Ishikawa (cell line): ENCODE results near the gene IPO13.
A peak's percentile ranks its signal among the peaks of the same experiment; 100 is the strongest.

Experiments
- CEBPB ChIP-seq: IDR thresholded peaks from 2 replicates; pipeline ENCODE4 v1.6.1; 2012
- CREB1 ChIP-seq: IDR thresholded peaks from 2 replicates; pipeline ENCODE4 v1.6.1; 2012; ENCODE audit warnings: low read depth
- EGR1 ChIP-seq: IDR thresholded peaks from 2 replicates; pipeline ENCODE4 v1.6.1; 2012
- EP300 ChIP-seq: IDR thresholded peaks from 2 replicates; pipeline ENCODE4 v1.6.1; 2012; ENCODE audit warnings: borderline replicate concordance
- FOXM1 ChIP-seq: IDR thresholded peaks from 2 replicates; pipeline ENCODE4 v1.6.1; 2012; ENCODE audit warnings: low read depth, borderline replicate concordance
- NFIC ChIP-seq: IDR thresholded peaks from 2 replicates; pipeline ENCODE4 v1.6.1; 2012
- RAD21 ChIP-seq: IDR thresholded peaks from 2 replicates; pipeline ENCODE4 v1.6.1; 2012; ENCODE audit warnings: low read depth
- TAF1 ChIP-seq: IDR thresholded peaks from 2 replicates; pipeline ENCODE4 v1.6.1; 2012; ENCODE audit warnings: low read depth, mild to moderate bottlenecking
- TCF12 ChIP-seq: IDR thresholded peaks from 2 replicates; pipeline ENCODE4 v1.6.1; 2012; ENCODE audit warnings: low read depth
- TEAD4 ChIP-seq: IDR thresholded peaks from 2 replicates; pipeline ENCODE4 v1.6.1; 2012
- YY1 ChIP-seq: IDR thresholded peaks from 2 replicates; pipeline ENCODE4 v1.6.1; 2012; ENCODE audit warnings: low read depth
- ZBTB7A ChIP-seq: IDR thresholded peaks from 2 replicates; pipeline ENCODE4 v1.6.1; 2012; ENCODE audit warnings: low read depth
- TF ChIP-seq, protein P1 (sequence below): IDR thresholded peaks from 2 replicates; pipeline ENCODE4 v1.6.1; 2012; ENCODE audit warnings: low read depth, mild to moderate bottlenecking
- TF ChIP-seq, protein P2 (sequence below): IDR thresholded peaks from 2 replicates; pipeline ENCODE4 v1.6.1; 2012
- TF ChIP-seq, protein P3 (sequence below): IDR thresholded peaks from 2 replicates; pipeline ENCODE4 v1.6.1; 2012

The IPO13 gene

DNA sequence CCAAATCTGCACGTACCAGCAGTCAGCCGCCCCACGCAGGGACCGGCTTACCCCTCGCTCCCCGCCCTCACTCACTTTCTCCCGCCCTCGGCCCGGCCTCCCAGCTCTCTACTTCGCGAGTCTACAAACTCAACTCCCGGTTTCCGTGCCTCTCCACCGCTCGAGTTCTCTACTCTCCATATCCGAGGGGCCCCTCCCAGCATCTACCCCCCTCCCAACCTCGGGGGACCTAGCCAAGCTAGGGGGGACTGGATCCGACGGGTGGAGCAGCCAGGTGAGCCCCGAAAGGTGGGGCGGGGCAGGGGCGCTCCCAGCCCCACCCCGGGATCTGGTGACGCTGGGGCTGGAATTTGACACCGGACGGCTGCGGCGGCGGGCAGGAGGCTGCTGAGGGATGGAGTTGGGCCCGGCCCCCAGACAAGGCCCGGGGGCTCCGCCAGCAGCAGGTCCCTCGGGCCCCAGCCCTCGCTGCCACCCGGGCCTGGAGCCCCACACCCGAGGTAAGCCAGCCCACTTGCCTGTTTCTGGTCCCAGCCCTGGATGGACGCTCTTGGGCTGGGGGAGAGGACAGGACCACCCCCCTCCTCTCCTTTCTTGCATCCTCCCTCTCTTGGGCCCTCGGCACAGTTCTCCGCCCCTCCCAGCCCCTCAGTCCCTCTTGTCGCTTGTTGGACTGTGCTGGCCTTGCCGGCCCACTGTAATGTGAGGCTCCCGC is 13.2 kb upstream of the IPO13 start, which contains the start of gene ARTN:
ARTN (plus strand) TSS at position 416 of the 715 bp plus-strand sequence. CDS start 1,856 bp downstream, outside the sequence.
- TF ChIP-seq CEBPB (no peak), NFIC (no peak), FOXM1 (no peak), ZBTB7A (peak; percentile 89; the same call in 1 of the 2 replicates), RAD21 (no peak), EGR1 (no peak), TAF1 (no peak), TEAD4 (peak; percentile 36; the same call in 1 of the 2 replicates), TCF12 (no peak), CREB1 (peak; percentile 47; the same call in 1 of the 2 replicates), YY1 (no peak)
- TF ChIP-seq, protein P1, sequence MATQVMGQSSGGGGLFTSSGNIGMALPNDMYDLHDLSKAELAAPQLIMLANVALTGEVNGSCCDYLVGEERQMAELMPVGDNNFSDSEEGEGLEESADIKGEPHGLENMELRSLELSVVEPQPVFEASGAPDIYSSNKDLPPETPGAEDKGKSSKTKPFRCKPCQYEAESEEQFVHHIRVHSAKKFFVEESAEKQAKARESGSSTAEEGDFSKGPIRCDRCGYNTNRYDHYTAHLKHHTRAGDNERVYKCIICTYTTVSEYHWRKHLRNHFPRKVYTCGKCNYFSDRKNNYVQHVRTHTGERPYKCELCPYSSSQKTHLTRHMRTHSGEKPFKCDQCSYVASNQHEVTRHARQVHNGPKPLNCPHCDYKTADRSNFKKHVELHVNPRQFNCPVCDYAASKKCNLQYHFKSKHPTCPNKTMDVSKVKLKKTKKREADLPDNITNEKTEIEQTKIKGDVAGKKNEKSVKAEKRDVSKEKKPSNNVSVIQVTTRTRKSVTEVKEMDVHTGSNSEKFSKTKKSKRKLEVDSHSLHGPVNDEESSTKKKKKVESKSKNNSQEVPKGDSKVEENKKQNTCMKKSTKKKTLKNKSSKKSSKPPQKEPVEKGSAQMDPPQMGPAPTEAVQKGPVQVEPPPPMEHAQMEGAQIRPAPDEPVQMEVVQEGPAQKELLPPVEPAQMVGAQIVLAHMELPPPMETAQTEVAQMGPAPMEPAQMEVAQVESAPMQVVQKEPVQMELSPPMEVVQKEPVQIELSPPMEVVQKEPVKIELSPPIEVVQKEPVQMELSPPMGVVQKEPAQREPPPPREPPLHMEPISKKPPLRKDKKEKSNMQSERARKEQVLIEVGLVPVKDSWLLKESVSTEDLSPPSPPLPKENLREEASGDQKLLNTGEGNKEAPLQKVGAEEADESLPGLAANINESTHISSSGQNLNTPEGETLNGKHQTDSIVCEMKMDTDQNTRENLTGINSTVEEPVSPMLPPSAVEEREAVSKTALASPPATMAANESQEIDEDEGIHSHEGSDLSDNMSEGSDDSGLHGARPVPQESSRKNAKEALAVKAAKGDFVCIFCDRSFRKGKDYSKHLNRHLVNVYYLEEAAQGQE: no peak

DNA sequence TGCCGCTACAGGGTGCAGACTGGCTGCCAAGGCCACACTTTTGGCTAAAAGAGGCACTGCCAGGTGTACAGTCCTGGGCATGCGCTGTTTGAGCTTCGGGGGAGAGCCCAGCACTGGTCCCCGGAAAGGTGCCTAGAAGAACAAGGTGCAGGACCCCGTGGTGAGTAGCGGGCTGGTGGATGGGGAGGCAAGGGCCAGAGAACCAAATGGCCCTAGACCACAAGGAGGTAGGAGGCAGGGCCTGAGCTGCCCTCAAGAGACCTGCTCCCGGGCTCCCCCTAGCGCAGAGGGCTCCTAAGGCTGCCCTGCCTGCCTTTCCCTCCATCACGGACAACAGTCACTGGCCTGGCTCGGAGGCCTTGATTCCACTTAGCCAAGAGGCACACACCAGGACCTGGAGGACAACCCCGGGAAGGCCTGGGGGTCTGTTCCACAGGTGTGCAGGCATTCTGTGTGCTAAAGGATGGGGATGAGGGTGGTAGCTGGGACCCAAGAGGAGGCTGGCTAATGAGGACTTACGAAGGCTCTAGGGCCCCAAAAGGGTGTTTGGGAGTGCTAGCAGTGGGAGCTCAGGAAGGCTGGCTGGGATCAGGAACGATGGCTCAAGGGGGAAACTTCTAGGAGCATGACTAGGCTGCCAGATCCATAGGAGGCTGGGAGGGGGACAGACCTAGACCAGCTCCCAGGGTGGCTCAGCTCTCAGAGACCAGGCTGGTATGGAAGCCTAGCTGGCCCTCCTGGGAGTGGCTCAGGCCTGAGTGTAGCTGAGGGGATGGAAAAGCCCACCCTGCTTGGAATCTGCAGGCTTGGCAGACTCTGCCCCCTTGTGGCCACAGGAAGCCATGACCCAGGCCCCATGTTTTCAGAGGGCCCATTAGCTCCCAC is 12.4 kb upstream of the IPO13 start:
- TF ChIP-seq EGR1 (no peak), ZBTB7A (peak; percentile 51), YY1 (no peak), RAD21 (peak; percentile 82)
- TF ChIP-seq, protein P2, sequence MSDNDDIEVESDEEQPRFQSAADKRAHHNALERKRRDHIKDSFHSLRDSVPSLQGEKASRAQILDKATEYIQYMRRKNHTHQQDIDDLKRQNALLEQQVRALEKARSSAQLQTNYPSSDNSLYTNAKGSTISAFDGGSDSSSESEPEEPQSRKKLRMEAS: peak; percentile 12; the same call in 1 of the 2 replicates

DNA sequence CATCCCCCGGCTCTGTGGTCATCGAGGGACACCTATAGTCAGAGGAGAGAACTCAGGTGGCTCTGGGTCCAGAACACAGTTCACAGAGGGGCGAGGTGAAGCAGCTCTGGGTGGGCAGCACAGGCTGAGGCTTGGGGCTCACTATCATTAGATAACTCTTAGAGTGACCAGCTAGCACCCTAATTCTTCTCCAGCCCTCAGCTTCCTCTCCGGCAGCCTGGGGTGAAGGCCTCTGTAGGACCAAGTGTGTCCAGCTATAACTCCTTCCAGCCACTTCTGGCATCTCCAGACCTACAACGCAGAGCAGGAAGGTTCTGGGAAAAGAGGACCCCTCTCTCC is 11.8 kb upstream of the IPO13 start:
- TF ChIP-seq CREB1 (no peak), YY1 (no peak), TEAD4 (no peak), TCF12 (no peak), FOXM1 (no peak), NFIC (no peak), TAF1 (no peak), EGR1 (no peak), RAD21 (no peak), ZBTB7A (no peak), EP300 (no peak), CEBPB (no peak)
- TF ChIP-seq, protein P2: no peak
- TF ChIP-seq, protein P3, sequence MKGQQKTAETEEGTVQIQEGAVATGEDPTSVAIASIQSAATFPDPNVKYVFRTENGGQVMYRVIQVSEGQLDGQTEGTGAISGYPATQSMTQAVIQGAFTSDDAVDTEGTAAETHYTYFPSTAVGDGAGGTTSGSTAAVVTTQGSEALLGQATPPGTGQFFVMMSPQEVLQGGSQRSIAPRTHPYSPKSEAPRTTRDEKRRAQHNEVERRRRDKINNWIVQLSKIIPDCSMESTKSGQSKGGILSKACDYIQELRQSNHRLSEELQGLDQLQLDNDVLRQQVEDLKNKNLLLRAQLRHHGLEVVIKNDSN: no peak
- TF ChIP-seq, protein P1: no peak

DNA sequence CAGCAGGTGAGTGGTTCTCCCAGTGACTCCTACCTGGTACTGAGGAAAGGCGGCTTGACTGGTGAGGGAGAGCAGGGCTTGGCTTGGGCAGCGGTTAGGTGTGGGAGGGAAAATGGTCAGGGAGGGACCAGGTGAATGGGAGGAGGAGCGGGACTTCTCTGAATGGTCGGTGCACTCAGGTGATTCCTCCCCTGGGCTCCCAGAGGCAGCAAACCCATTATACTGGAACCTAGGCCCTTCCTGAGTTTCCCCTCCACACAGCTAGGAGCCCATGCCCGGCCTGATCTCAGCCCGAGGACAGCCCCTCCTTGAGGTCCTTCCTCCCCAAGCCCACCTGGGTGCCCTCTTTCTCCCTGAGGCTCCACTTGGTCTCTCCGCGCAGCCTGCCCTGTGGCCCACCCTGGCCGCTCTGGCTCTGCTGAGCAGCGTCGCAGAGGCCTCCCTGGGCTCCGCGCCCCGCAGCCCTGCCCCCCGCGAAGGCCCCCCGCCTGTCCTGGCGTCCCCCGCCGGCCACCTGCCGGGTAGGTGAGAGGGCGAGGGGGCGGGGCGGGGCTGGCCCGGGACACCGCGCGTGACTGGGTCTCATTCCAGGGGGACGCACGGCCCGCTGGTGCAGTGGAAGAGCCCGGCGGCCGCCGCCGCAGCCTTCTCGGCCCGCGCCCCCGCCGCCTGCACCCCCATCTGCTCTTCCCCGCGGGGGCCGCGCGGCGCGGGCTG is 10.9 kb upstream of the IPO13 start:
- 0 out of 2 replicates have a peak, but pooled peaks have one; percentile 14 for TF ChIP-seq NFIC
- TF ChIP-seq, protein P2: peak; percentile 62
- TF ChIP-seq, protein P1: no peak
- no peak; the same call in 1 of the 2 replicates for TF ChIP-seq EP300
- peak; percentile 76; the same call in 1 of the 2 replicates for TF ChIP-seq ZBTB7A
- TF ChIP-seq FOXM1: no peak
- peak; percentile 46; the same call in 1 of the 2 replicates for TF ChIP-seq TAF1
- no peak for TF ChIP-seq CEBPB
- TF ChIP-seq, protein P3: peak; percentile 72
- TF ChIP-seq YY1: peak; percentile 39; the same call in 1 of the 2 replicates
- TF ChIP-seq TCF12: 0 out of 2 replicates have a peak, but pooled peaks have one; percentile 44
